Esophagus (tissue), 2 donors: Measurements from ENCODE around the gene MTCL3.

ENCODE experiments used
- H3K27ac ChIP-seq, 2 donors: one replicate each; pipeline ENCODE4 v1.5.1; 2013; ENCODE audit warnings: low read depth in 2 of 2, mild to moderate bottlenecking in 2 of 2, inconsistent platforms in 1 of 2, low read length in 1 of 2, moderate library complexity in 1 of 2
- H3K27me3 ChIP-seq, 2 donors: one replicate each; pipeline ENCODE4 v1.6.1; 2013; ENCODE audit warnings: low read length in 2 of 2, control low read depth in 1 of 2, mild to moderate bottlenecking in 1 of 2; ENCODE audit not compliant: insufficient read depth in 2 of 2, control insufficient read depth in 1 of 2
- H3K36me3 ChIP-seq, 2 donors: one replicate each; pipeline ENCODE4 v1.6.1; 2013; ENCODE audit warnings: low read length in 1 of 2; ENCODE audit not compliant: control insufficient read depth in 2 of 2, insufficient read depth in 2 of 2
- H3K4me1 ChIP-seq, 2 donors: one replicate each; pipeline ENCODE4 v1.6.1; 2013; ENCODE audit warnings: low read length in 1 of 2; ENCODE audit not compliant: control insufficient read depth in 2 of 2, insufficient read depth in 2 of 2
- H3K4me3 ChIP-seq, 2 donors: one replicate each; pipeline ENCODE4 v1.5.1; 2013; ENCODE audit warnings: low read length in 2 of 2, mild to moderate bottlenecking in 2 of 2, low read depth in 1 of 2, moderate library complexity in 1 of 2
- H3K9me3 ChIP-seq, 2 donors: one replicate each; pipeline ENCODE4 v1.6.1; 2013; ENCODE audit warnings: mild to moderate bottlenecking in 2 of 2, low read depth in 1 of 2, low read length in 1 of 2, moderate library complexity in 1 of 2; ENCODE audit not compliant: control insufficient read depth in 2 of 2, insufficient read depth in 1 of 2
- WGBS, 2 donors: extraction: QIAGEN DNeasy Blood & Tissue Kit; methylation state at CpG; one replicate each; pipeline ENCODE4 v1.1.7; 2013; 5-methylcytosine and 5-hydroxymethylcytosine counted together
- donor health status: healthy with polysubstance abuse.
- donor health status: Bipolar disorder and iron deficiency.

MTCL3 gene

GRCh38 chr6:127547215-127547614, 28.1 kb upstream of the MTCL3 start:
- 25% methylated on average over 1 of the region's 1 CpG for WGBS, 2 donors
- H3K4me1 ChIP-seq = no peaks in the 10 kb centered on the region
- H3K27me3 ChIP-seq = no peaks in the 10 kb centered on the region
- H3K9me3 ChIP-seq = no peaks in the 10 kb centered on the region
- no peak overlapping the region for H3K27ac ChIP-seq
- no peak overlapping the region for H3K4me3 ChIP-seq
- no peaks in the 10 kb centered on the region for H3K36me3 ChIP-seq

- H3K27me3 ChIP-seq = no peaks in the 10 kb centered on the region
- H3K9me3 ChIP-seq = no peaks in the 10 kb centered on the region
- 32 to 39% methylated on average over 2 of the region's 2 CpGs for WGBS, 2 donors
- no peaks in the 10 kb centered on the region for H3K4me1 ChIP-seq
- no peaks in the 10 kb centered on the region for H3K36me3 ChIP-seq
- no peak overlapping the region for H3K27ac ChIP-seq
- H3K4me3 ChIP-seq = no peak overlapping the region
Observed at GRCh38 chr6:127539272-127539671, 20.1 kb upstream of the MTCL3 start.

GRCh38 chr6:127538750-127539264, 19.7 kb upstream of the MTCL3 start:
- H3K4me1 ChIP-seq = no peaks in the 10 kb centered on the region
- 49 to 54% methylated on average over 2 of the region's 2 CpGs for WGBS, 2 donors
- no peak overlapping the region for H3K4me3 ChIP-seq
- H3K27ac ChIP-seq = no peak overlapping the region
- H3K36me3 ChIP-seq = no peaks in the 10 kb centered on the region
- no peaks in the 10 kb centered on the region for H3K9me3 ChIP-seq
- no peaks in the 10 kb centered on the region for H3K27me3 ChIP-seq

- H3K4me1 ChIP-seq = no peaks in the 10 kb centered on the region
- no peaks in the 10 kb centered on the region for H3K36me3 ChIP-seq
- H3K27me3 ChIP-seq = no peaks in the 10 kb centered on the region
- WGBS, 2 donors = 56 to 72% methylated on average over 3 of the region's 3 CpGs
- H3K9me3 ChIP-seq = no peaks in the 10 kb centered on the region
- H3K4me3 ChIP-seq = no peak overlapping the region
- H3K27ac ChIP-seq = no peak overlapping the region
Observed at GRCh38 chr6:127533736-127534135, 14.6 kb upstream of the MTCL3 start.

GRCh38 chr6:127533011-127533410, 13.9 kb upstream of the MTCL3 start:
- H3K36me3 ChIP-seq = no peaks in the 10 kb centered on the region
- no peak overlapping the region for H3K4me3 ChIP-seq
- no peaks in the 10 kb centered on the region for H3K4me1 ChIP-seq
- no peaks in the 10 kb centered on the region for H3K27me3 ChIP-seq
- H3K9me3 ChIP-seq = no peaks in the 10 kb centered on the region
- 97 to 99% methylated on average over 1 of the region's 1 CpG for WGBS, 2 donors
- H3K27ac ChIP-seq = no peak overlapping the region

- H3K4me3 ChIP-seq = no peak overlapping the region
- H3K27ac ChIP-seq = no peak overlapping the region
- 60 to 65% methylated on average over 1 of the region's 1 CpG for WGBS, 2 donors
- H3K4me1 ChIP-seq = peaks cover 0 to 4% of the 10 kb centered on the region in 2 donors
- no peaks in the 10 kb centered on the region for H3K36me3 ChIP-seq
- H3K9me3 ChIP-seq = no peaks in the 10 kb centered on the region
- peaks cover 0 to 9% of the 10 kb centered on the region in 2 donors for H3K27me3 ChIP-seq
Observed at GRCh38 chr6:127522714-127523113, 3.6 kb upstream of the MTCL3 start.

GRCh38 chr6:127520066-127520465, 931 bp upstream of the MTCL3 start:
- peaks cover 5 to 9% of the 10 kb centered on the region in 2 donors for H3K27me3 ChIP-seq

GRCh38 chr6:127519469-127519785, 292 bp upstream of the MTCL3 start:
- Histone ChIP-seq H3K36me3 (no peaks in the 10 kb centered on the region), H3K9me3 (no peaks in the 10 kb centered on the region), H3K4me3 (peak overlapping the region in 1 of 2 donors; percentile 4), H3K4me1 (peaks cover 16 to 18% of the 10 kb centered on the region in 2 donors), H3K27ac (no peak overlapping the region), H3K27me3 (peaks cover 5 to 13% of the 10 kb centered on the region in 2 donors)
- WGBS, 2 donors = 4 to 7% methylated on average over 10 of the region's 10 CpGs

More at GRCh38 chr6:127520066-127520465, 931 bp upstream of the MTCL3 start:
- Histone ChIP-seq H3K4me1 (peaks cover 11 to 12% of the 10 kb centered on the region in 2 donors), H3K4me3 (no peak overlapping the region), H3K36me3 (no peaks in the 10 kb centered on the region), H3K27ac (no peak overlapping the region), H3K9me3 (no peaks in the 10 kb centered on the region)
- 15 to 17% methylated on average over 2 of the region's 2 CpGs for WGBS, 2 donors

GRCh38 chr6:127518191-127518709, 885 bp downstream of the MTCL3 start:
- peaks cover 17 to 19% of the 10 kb centered on the region in 2 donors for H3K4me1 ChIP-seq
- 23 to 28% methylated on average over 10 of the region's 10 CpGs for WGBS, 2 donors
- no peaks in the 10 kb centered on the region for H3K36me3 ChIP-seq
- no peak overlapping the region for H3K4me3 ChIP-seq
- peaks cover 5 to 13% of the 10 kb centered on the region in 2 donors for H3K27me3 ChIP-seq
- H3K9me3 ChIP-seq = no peaks in the 10 kb centered on the region
- no peak overlapping the region for H3K27ac ChIP-seq

- peaks cover 17 to 19% of the 10 kb centered on the region in 2 donors for H3K4me1 ChIP-seq
- H3K4me3 ChIP-seq = no peak overlapping the region
- H3K9me3 ChIP-seq = no peaks in the 10 kb centered on the region
- WGBS, 2 donors = 69 to 75% methylated on average over 2 of the region's 2 CpGs
- peaks cover 5 to 13% of the 10 kb centered on the region in 2 donors for H3K27me3 ChIP-seq
- H3K36me3 ChIP-seq = no peaks in the 10 kb centered on the region
- no peak overlapping the region for H3K27ac ChIP-seq
Observed at GRCh38 chr6:127517693-127518092, 1.4 kb downstream of the MTCL3 start.
